ENCODE measurements around the gene PKIB.
"Not testable (repeated sequence)": the region's sequence is repeated elsewhere in the genome, so short reads cannot be mapped to it uniquely, and the experiment has no call there.

PKIB gene

DNA sequence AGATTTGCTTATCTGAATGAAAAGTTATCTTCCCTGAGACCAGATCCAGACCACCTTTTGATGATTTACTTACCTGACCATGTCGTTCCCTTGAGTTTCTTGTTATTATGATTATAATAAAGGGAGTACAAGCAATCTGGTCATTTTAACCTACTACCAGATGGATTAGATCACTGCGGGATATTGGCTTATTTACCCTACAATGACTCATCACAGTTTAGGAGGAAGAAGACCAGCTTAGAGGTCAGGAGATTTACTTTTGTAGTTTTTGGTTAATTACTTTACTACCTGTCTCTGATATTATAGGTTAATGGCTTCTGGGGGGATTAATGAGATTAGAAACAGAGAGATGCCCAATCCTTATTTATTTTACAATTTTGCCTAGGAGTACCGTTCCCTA is 10.7 kb downstream of the PKIB start:
- no peak for DNase-seq (ENCODE audit: low read depth, low spot score)

- DNase-seq (ENCODE audit: low read depth, low spot score): no peak
Measured at GRCh38 chr6:122621638-122622037, 11.4 kb downstream of the PKIB start.

DNA sequence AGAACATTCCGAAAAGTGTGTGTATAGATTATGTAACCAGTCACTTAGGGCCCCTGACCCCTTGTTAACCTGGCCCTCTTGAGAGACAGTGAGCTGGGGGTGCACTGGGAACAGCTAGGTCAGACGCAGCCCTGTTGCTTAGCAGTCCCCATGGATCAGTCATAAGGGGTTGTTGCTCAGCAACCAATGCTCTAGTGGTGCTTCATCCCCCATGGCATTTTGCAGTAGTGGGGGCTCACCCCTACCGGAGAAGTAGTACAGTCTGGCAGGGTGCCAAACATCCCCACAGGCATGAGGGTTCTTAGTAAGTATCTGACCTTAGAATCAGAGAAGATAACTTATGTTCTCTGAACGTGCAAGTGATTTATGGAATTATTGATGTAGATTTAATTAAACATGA is 12.3 kb downstream of the PKIB start:
- no peak for DNase-seq (ENCODE audit: low read depth, low spot score)

DNA sequence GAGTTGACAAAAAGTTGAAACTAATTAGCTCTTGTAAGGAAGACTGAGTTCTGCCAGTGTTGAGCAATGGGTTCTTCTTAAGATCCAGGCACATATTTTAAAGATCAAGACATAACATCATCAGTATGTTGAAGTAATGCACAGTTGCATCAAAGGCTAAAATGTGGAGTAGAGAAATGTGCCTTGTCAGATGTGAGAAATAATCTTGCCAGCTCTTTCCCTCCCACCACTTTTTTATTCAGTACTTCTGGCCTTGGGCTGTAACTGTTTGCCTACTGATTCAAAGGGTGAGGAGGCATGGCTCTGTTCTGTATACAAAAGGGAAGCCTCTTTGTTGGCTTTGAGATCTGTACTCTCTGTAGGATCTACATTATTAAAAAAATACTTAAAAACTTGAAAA is 13.1 kb downstream of the PKIB start:
- no peak for DNase-seq (ENCODE audit: low read depth, low spot score)

GRCh38 chr6:122624853-122625252 is 14.6 kb downstream of the PKIB start:
- DNase-seq (ENCODE audit: low read depth, low spot score): no peak

GRCh38 chr6:122628714-122629113 is 18.5 kb downstream of the PKIB start:
- no peak for DNase-seq (ENCODE audit: low read depth, low spot score)

DNA sequence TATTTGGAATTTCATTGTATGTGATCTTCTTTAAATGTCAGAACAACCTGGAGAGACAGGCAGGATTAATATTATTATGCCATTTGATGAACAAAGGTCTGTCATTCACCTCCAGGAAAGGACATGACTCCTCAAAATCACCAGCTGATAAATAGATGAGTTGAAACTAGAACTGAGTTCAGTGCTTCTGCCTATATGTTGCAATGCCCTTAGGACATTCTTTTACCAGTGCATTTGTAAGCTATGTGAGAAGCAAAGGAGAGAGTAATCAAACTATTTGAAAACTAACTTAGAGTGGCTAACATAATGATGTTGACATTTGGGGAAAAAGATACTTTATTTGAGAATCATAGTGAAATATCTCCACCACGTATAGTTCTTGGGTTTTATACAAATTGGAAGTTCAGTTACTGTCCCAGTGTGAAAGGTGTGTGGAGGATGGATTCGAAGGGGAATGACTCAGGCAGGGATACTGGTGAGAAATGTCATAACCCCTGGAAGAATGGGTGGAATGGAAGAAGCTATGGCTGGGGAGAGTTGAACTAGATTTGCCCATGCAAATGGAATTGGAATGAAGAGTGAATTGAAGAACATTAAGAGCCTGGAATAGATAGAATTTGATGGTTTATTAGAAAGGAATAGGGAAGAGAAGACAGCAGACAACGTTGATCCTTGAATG is 21.5 kb downstream of the PKIB start:
- DNase-seq (ENCODE audit: low read depth, low spot score): no peak

DNA sequence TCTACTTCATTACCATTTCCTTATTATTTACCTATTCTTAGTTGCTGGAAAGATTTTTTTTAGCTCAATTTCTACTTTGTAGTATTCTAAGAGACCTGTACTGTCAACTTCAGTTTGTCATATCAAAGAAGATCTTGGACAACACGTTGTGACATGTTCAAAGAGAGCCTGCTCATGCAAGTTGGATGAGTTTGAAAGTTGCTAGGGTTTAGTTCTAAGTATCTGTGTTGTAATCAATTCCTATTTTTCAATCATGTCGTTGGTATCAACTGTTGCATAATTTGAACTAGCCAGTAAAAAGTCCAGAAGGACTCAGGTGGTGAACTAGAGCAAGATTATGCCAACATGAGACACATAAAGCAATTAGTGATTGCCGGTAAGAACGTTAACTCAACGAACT is 30.2 kb downstream of the PKIB start:
- DNase-seq (ENCODE audit: low read depth, low spot score): no peak

- DNase-seq (ENCODE audit: low read depth, low spot score): no peak
Measured at GRCh38 chr6:122641819-122642218, 31.6 kb downstream of the PKIB start.

DNA sequence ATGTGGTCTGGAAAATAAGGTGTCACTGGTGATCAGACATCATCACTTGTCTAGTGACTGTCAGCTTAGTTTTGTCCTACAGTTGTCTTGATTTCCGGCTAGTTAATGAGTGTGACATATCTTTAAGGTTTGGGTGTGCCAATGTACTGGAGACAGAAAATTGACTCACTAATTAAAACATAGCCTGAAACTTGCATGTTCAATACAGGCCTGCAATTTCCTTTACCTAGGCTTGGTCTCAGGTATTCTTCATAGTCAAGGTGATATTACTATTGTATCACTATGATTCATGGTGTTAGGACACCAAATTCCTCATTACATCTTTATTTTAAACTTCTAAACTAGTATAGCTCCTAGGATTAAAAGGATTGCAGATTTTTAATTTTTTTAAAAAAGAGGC is 32.4 kb downstream of the PKIB start:
- DNase-seq (ENCODE audit: low read depth, low spot score): not testable (repeated sequence)

DNA sequence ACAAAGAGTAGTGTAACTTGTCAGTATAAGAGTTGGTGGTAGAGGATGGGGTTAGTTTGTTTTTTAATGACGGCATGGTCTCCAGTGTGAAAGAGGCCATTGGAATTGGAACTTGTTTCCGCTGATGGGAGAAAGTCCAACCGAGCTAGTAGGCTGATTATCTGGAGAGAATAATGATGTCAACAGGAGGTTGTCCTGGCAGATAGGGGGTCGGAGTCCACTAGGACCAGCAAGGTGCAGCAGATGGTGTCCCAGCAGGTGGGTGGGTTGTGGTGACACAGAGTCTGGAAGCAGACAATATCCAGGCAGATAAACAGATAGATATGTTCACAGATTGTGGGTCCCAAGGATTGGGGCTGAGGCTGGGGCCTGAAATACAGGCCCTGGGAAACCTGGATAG is 35.1 kb downstream of the PKIB start:
- no peak for DNase-seq (ENCODE audit: low read depth, low spot score)

GRCh38 chr6:122647765-122648164 is 37.6 kb downstream of the PKIB start:
- DNase-seq (ENCODE audit: low read depth, low spot score): no peak

DNA sequence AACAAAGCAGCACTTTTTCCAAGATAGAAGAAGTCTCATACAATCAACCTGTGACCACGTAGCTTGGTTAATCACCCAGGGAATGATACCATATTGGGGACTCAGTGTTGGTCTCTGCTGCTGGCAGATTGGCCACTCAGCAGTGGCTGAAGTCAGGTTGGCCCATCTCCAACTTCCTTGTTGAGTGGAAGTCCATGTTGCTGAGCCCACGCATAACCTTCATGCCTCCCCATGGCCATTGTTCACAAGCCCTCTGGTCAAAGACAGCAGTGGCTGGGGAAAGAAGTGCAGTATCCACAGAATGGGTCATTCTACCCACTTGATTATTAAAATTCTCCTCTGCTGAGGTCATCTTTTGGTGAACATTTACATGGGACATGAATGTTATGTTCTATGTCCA is 38.5 kb downstream of the PKIB start:
- no peak for DNase-seq (ENCODE audit: low read depth, low spot score)

GRCh38 chr6:122649701-122650100 is 39.5 kb downstream of the PKIB start:
- no peak for DNase-seq (ENCODE audit: low read depth, low spot score)

- DNase-seq (ENCODE audit: low read depth, low spot score): no peak
Measured at GRCh38 chr6:122650403-122650802, 40.2 kb downstream of the PKIB start.

DNA sequence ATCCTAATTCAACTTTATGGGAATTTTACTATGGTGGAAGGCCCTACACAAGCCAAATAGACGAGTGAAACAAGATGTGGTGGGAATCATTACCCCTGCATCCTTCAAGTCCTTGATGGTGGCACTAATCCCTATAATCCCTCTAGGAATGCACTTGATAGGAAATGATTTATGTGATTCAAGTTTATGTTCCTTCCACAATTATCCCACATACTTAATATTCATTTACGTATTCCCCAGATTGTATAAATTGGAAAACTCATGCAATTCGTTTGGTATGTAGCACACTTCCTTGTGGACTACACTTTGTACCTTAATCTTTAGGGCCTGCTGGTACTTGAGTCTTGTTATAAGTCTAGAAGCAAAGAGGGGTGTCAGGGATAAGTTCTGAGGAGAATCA is 40.8 kb downstream of the PKIB start:
- no peak for DNase-seq (ENCODE audit: low read depth, low spot score)

DNA sequence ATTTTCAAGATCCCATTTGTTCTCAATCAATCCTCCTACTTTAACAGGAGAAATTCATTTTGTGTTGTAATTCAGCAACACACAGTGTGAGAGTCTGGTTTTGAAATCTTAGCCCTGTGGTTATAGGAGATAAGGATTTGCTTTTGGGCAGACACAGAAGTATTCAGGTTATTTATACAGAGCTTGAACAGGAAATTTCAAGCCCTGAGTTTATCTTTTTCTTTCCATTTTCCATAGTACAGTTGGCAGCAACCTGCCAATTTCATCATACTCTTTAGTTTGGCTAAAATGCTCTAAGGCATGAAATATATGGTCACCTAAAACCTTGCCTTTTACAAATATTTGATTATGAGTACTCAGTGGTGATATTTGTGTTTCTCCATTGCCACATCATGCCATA is 41.4 kb downstream of the PKIB start:
- DNase-seq (ENCODE audit: low read depth, low spot score): no peak

DNA sequence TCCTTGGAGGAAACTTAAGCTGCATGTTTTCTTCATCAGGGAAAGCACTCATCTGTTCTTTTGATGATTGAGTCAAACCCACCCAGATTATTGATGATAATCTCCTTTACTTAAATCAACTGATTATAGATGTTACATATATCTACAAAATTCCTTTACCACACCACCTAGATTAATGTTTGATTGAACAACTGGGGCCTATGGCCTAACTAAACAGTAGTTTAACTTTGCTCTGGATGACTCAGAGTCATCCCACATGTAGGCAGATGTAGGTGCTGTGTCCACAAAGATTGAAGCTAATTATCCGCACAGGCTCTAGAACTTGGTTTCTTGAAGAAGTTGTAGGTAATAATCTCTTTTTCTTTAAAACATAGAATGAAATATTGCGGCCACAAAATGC is 42.2 kb downstream of the PKIB start:
- DNase-seq (ENCODE audit: low read depth, low spot score): no peak

- DNase-seq (ENCODE audit: low read depth, low spot score): no peak
Measured at GRCh38 chr6:122653094-122653493, 42.9 kb downstream of the PKIB start.

DNA sequence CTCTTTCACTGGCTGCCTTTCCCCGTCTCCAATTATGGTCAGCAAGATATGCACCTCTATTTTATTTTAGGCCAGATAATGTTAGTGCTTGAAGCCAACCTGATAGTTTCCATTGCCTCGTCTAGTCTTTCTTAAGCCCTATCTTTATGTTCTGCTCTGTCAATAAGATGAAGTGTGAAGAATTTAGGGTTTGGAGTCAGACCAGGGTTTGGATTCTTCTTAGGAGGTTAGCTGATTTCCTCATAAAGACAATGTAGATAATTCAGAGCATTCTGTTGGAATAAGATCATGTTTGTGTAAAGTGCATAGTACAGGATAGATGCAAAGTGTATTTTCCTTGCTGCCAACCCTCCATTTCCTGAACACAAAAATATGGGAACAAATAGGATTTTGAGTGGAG is 43.8 kb downstream of the PKIB start:
- DNase-seq (ENCODE audit: low read depth, low spot score): no peak

GRCh38 chr6:122657601-122658000 is 47.4 kb downstream of the PKIB start:
- DNase-seq (ENCODE audit: low read depth, low spot score): no peak

DNA sequence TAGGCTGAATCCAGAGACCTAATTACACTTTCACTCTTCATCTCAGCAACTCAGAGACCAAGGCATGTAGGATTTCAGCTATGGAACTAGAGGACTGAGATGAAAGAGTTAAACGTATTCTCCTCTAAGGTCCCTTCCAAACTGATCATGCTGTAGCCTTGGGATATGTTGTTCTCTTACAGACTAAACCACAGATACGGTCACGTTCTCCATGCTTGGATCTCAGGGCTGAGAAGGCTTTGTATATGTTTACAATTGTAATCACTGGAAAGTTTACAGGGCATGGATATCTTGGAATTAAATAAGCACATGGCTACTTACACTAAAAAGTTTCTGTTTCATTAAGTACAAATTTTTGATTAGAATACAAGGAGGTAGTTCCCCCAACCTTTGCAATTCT is 50.1 kb downstream of the PKIB start:
- no peak for DNase-seq (ENCODE audit: low read depth, low spot score)

DNA sequence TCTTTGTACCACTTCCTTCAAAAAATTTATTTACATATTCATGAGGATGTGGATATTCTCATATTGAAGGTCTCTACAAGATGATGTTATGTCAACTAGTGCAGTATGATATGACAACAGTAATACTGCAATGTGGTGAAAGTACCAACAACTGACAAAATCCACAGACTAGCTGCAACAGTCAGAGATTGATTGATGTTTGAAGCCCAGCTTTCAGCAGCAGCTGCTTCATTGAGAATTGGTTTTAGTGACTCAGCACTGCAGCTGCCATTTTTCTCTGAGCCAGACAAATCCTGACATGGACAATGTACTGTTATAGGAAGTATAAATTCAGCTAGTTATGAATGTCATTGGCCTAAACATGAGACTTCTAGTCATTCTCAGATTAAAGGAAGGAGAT is 53.8 kb downstream of the PKIB start:
- no peak for DNase-seq (ENCODE audit: low read depth, low spot score)

GRCh38 chr6:122665929-122666328 is 55.7 kb downstream of the PKIB start:
- no peak for DNase-seq (ENCODE audit: low read depth, low spot score)
